LoVo (cell line): ENCODE data around the gene MAP2K2.

Experiments used
- DNase-seq: peaks from one replicate; pipeline ENCODE4 v3.0.0-alpha.2; 2016; ENCODE audit warnings: low spot score

The MAP2K2 gene

DNA sequence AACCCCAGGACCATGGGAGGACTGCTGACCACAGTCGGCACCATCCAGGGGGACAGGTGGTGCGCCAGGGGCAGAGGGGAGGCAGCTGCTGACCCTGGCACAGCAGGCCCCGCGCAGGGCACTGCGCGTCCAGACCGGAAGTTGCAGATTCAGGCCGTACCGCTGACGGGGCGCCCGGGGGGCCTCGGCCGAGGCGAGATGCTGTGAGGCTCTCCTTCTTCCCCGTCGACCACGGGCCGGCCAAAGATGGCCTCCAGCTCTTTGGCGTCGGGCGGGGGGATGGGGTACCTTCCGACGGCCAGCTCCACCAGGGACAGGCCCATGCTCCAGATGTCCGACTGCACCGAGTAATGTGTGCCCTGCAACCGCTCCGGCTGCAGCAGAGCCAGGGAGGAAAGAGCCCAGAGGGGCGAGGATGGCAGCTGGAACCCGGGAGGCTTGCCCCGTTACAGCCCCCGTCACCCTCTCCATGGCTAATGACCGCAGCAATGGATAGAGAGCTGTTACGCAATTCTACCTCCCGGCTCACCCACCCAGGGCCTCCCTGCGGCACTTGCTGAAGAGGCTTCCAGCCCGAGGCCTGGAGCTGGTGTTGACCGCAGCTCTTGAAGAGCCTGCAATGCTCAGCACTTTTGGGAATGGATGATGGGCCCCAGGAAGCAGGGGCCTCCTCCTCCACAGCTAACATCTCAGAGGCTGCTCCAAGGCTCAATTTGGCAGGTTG, 24.7 kb downstream of the MAP2K2 start:
- no peak for DNase-seq

DNA sequence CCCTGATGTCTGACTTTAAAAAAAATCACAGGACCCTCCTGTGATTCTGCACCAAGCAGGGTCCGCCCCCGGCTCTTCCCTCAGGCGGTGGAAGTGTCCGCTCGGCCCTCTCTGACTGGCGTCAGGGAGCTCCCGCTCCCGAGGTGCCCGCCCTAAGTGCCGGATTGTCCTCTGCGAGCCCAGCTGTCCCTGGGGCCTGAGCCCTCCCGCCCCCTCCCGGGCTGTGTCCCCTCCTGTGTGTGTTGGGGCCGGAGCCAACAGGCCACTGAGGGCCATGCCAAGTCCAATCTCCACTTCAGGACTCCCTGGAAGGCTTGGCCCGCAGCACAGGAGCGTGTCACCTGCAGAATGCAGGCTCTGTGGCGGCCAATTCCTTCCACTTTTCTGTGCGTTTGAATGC, 25.4 kb downstream of the MAP2K2 start:
- DNase-seq: no peak

DNA sequence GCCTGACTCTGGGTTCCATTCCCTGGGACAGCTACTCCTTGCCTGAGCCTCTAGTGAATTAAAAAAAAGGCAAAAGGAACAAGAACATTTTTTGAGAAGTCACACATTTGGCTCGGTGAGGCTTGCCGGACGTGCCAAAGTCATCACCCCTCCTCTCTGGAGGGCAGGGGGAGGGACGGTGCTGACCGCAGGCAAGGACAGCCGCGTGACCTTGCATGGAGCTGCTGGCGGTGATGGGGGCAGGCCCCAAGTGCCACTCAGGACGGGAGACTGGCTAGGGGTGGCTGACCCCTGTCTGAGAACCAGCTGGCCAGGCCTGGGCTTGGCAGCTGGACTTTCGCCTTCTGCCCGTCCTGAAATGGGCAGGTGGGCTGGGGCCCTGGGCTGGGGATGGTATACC, 26.4 kb downstream of the MAP2K2 start:
- no peak for DNase-seq

DNA sequence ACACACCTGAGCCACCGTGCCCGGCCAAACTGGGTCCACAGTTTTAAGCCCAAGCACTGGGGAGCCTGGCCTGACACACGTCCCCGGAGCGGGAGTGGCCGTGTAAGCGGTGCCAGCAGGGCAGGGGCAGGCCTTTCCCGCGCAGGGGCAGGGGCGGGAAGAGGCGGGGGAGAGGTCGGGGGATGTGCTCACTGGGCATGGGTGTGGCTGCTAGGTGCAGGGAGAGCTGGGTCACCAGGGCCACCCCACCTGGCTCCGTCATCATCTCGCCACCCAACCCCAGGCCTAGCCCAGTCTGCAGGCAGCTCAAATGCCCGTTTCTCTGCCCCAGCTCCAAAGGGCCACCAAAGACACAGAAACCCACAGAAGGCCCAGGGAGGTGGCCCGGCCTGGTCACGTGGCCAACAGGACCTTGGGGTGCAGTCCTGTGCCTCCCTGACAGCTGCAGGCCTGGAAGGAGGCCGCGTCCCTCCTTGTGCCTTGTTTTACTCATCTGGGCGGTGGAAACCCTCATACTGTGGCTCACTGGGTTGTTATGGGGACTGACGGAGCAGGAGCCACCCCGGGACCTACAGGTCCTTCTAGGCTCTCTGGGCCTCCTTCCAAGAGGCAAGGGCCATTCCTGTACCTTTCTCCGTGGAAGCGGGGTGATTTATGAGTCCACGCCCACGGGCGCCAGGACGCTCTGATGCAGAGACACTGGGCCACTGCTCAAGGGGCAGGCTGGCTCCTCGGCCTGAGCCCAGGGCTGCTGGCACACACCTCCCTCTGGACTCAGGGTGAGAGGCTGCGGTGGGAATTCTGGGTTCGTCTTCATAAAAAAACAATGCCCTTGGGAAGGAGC, 27.7 kb downstream of the MAP2K2 start:
- no peak for DNase-seq

DNA sequence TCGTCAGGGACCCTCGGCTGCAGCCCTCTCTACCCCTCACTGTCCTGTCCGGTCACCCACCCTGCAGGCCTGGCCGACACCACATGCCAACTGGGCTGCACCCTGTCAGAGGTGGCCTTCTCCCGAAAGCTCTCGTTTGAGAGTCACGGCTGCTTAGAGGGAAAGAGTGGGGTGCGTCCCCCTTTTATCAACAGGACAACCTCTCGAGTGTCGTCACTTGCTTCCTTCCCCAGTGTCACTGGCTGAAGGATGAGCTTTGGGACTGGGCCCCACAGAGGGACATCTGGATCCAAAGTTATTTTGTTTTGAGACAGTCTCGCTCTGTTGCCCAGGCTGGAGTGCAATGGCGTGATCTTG, 28.5 kb downstream of the MAP2K2 start:
- no peak for DNase-seq

DNA sequence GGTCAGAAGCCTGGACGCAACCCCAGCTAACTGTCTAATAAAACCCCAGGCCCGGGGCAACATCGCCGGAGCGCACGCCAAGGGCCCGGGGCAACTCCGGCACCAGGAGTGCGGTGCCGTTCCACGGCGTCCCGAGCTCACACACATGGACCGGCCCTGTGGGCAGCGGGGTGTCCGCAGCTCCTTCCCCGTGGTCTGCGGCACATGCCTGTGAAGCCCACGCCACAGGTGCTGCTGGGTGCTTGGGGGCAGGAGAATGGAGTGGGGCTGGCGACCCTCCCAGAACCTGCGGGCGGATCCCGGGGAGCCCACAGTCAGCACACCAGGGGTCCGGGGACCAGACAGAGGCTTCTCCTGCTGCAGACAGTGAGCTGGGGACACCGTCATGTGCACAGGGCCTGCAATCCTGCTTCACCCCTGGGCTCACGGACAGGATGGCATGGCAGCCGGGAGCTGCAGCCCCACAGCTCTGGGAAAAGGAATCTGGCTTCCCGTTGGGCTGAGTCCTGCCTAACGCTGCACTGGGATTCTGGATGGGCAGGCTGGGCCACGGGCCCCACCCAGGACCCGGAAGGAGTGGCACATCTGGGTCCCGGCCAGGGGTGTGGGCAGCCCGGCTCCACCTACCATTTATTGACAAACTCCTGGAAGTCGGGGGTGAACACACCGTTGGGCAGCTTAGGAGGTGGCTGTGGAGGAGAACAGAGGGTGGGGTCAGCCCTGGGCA, 29.0 kb downstream of the MAP2K2 start:
- no peak for DNase-seq

DNA sequence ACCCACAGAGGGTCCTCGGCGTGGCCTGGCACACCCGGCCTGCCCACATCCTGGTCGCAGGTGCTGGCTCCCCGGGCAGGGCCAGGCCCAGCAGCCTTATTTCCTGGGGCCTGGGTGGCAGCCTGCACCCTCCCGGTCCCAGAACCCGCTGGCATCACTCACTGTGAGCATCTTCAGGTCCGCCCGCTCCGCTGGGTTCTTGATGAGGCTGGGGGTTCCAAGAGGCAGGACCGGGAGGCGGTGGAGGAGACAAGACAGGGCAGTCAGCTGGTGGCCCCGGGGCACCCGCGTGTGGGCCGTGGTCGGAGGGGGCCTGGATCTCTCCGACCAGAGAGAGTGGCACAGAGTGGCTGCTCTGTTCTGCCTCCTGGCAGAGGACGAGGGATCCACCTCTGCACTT, 29.6 kb downstream of the MAP2K2 start:
- no peak for DNase-seq

DNA sequence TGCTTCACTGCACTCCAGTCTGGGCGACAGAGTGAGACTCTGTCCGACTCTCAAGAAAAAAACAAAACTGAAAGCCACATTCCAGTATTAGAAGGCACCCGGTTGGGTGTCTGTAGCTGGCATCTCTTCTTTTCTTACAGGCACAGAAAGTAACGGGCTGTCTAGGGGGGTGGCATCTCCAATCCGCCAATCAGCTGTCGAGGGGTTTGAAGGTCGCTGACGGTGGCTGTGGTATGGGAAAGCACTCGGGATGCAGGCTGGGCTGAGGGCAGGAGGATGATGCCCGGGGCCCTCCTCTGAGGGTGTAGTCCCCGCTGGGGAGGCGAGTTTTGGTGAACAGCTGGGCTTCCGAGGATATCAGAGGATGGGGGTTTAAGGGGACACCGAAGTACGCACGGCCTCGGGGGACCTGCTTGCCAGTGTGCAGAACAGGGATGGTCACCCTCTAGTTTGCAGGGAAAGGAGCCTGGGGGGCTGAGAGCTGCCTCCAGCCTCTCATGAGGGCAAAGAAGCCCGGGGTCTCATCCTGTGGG, 30.2 kb downstream of the MAP2K2 start:
- no peak for DNase-seq

DNA sequence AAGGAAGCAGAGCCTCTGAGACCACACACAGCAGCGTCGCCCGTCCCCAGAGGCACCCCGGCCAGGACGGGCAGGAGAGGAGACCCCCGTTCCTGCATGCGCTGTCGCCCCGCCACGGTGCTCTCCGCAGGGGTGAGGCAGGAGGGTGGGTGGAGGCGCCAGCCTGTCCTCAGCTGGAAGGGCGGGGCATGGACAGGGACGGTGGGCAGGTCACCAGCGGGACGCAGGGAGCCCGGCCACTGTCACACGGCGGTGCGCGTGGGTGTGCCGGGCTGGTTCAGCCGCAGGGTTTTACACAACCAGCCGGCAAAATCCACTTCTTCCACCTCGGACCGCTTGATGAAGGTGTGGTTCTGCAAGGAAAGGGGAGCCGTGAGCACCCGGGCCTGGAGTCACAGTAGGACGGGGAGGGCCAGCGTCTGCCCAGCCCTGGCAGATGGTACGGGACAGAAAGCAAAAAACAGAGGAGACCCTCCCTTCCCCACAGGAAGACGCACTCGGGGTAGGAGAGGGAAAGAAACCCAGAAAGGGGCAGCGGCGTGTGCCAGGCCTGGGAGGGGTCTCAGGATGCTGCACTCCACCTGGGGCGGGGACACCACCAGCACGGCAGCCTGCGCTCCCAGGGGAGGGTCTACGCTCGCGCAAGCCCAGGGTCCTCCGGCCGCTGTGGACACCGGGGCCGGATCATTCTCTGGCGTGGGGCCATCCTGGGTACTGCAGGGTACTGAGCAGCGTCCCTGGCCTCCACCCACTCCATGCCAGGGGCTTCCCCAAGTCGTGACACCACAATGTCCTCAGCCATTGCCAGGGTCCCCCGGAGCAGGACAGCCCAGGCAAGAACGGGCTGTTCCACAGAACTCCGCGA, 33.3 kb downstream of the MAP2K2 start:
- no peak for DNase-seq

DNA sequence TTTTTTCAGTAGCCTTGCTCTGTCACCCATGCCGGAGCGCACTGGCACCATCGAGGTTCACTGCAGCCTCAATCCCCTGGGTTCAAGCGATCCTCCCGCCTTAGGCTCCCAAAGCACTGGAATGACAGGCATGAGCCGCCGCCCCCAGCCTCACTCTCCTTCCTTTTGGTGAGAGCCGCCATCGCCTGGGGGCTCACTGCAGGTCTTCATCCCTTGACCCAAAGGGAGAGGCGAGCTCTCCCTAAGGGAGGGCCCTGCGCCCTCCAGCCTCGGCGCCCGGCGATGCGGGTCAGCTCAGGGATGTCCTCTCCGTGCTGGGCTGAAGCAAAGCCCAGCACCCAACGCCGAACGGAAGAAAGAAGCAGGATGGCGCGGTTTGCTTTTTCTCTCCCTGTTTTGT, 34.0 kb downstream of the MAP2K2 start:
- DNase-seq: no peak

DNA sequence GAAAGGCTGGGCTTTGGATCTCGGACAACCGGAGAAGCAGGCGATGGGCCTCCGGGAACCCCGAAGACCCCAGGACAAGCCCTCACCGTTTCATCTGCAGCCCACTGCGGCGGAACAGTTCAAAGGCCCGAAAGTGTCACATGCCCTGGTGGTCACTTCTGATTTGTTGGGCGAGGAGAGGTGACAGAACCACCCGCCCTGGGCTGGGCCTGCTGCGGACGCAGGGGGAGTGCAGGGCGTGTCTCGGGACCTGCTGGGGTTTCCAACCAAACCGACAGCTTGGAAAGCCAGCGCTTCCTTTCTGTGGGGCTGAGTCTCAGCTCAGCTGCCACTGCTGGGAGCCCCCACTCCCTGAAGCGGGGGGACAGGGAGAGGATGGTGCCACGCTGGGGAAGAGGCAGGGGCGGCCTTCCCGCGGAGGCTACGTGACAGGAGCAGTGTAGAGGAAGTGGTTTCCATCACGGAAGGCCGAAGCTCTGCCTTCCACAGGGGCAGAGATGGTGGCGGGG, 34.5 kb downstream of the MAP2K2 start:
- DNase-seq: no peak

DNA sequence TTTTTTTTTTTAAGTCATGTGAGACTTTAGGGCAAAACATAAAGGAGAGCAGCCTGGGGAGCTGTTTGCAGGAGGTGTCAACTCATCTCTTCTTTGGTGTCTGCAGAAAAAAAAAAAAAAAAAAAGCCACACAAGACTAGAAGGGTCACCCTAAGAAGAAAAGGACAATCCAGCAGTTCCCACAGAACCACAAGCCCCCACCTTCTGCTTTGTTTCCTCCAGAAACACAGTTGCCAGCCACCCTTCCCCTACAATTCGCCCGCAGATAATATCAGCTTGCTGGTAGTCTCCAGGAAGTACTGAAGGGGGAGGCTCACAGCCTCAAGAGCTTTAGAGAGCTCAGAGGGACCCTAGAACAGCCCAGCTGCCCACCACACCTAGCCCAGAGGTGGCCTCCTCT, 34.9 kb downstream of the MAP2K2 start:
- DNase-seq: no peak

DNA sequence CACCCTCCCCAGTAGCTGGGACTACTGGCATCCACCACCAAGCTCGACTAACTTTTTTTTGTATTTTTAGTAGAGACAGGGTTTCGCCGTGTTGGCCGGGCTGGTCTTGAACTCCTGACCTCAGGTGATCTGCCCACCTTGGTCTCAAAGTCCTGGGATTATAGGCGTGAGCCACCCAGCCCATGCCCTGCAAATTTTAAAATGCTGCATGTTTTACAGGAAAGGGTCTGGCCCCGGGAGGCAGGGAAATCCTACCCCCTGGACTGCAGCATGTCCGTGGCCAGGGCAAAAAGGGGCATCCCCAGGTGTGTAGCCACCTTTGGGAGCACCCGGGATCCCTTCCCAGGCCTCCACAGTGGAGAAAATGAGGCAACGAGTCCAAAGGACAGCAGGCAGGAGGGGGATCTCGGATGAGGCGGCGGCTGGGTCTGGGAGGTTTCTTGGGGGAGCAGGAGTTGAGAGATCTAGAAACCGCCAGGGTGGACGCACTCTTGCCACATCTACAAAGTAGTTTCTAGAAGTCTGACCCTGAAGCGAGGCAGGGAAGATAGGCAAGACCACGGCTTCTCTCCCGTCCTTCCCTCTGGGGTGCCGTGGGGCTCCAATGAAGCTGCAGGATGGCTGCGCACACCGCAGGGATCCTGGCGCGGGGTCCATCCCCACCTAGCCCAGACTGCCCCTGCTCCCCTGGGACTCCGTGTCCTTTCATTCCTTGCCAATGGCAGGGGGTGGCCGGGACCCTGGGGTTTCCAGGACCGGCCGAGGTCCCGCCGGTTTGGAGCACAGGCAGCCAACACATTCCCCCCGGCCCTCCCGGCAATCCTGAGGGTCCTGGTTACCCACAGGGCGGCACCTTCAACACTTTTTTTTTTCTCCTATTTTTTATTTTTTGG, 35.9 kb downstream of the MAP2K2 start:
- no peak for DNase-seq

DNA sequence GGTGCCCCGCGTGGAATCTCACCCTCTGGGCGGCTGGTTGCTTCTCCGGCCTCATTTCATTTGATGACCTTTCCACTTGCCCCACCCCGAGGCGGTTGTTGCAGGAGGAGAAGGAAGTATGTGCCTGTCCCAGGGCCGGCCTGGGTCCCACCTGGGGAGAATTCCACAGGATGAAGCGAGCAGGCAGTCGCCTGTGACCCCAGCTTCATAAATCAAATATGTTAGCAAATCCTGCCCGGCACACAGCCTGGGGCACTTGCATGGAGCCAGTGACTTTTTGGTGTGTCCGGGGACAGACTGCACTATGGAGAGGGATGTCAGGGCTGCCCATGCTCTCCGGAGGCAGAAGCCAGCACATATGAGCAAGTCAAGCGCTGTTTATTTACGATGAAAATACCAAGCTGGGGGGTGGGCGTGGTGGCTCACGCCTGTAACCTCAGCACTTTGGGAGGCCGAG, 37.5 kb downstream of the MAP2K2 start:
- DNase-seq: no peak

DNA sequence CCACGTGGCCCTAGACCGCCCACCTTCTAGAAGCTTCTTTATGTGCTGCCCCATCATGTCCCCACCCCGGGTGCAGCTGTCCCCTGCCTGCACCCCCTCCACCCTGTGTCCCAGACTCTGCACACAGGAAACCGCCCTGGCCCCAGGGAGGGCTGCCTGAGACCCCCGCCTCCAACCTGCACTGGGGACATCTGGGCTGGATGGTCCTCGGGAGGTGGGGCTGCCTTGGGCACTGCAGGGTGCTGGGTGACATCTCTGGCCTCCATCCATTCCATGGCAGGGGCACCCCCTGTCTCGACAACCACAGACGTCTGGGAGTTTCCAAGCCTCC, 39.4 kb downstream of the MAP2K2 start:
- no peak for DNase-seq

DNA sequence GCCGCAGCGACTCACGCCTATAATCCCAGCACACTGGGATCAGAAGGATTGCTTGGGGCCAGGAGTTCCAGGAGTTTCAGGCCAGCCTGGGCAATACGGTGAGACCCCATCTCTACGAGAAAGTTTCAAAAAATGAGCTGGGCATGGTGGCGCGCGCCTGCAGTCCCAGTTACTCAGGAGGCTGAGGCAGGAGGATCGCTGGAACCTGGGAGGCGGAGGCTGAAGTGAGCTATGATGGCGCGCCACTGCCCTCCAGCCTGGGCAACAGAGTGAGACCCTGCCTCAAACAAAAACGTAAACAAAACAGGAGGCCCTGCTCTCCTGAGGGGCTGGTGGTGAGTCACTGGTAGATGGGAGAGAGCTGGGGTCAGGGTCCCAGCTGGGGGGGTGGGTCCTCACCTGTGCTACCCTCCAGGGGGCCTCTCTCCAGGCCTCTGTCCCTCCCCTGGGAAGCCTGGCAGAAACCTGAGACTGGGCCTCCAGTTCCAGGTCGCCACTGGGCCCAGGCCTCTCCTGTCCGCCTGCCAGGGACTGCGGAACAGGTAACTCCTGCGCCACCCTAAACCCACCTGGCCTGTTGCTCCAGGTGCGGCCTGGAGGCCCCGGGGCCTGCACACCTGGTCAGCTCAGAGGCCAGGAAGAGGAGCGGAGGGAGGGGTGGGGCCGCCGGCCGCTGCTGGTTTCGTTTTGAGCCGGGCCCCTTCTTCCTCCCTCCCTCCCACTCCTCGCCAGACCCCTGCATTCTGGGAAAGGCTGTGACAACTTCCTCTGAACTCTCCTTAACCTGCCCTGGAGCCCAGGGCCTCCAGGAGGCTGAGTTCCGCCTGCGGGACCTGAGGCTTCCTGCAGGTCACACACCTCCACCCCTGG, 40.0 kb downstream of the MAP2K2 start:
- DNase-seq: no peak

DNA sequence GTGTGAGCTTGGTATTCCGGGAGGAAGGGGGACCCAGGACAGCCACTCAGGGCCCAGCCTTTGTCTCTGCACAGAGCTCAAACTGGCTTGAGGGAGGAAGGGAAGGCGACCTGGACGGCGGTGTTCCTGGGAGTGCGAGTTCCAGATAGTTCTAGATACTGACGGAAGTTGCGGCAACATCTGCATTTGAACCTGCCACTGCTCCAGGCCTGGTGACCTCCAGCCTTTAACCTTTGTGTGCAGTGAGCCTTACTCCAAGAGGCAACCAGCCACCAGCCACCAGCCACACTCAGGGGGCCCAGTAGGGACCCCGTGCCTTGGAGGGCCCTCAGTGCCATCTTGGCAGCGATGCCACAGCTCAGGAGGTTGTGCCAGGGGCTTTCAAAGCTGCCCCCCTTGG, 41.8 kb downstream of the MAP2K2 start:
- no peak for DNase-seq

DNA sequence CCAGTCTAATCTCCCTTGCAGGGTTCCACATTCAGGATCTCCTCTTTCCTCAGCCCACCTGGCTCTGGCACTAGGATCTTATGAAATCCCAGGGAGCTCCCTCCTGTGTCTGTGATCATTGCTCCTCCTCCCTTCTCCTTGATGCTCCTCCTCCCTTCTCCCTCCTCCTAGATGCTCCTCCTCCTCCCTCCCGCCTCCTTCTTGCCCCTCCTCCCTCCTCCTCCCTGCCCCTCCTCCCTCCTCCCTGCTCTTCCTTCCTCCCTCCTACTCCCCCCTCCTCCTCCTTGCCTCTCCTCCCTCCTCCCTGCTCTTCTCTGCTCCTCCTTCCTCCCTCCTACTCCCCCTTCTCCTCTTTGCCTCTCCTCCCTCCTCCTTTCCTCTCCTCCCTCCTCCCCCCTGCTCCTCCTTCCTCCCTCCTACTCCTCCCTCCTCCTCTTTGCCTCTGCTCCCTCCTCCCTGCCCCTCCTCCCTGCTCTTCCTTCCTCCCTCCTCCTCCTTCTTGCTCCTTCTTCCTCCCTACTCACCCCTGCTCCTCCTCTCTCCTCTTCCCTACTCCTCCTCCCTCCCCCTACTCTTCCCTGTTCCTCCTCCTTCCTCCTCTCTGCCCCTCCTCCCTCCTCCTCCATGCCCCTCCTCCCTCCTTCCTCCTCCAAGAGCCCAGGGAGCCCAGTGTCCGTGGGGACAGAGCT, 42.3 kb downstream of the MAP2K2 start:
- DNase-seq: no peak

DNA sequence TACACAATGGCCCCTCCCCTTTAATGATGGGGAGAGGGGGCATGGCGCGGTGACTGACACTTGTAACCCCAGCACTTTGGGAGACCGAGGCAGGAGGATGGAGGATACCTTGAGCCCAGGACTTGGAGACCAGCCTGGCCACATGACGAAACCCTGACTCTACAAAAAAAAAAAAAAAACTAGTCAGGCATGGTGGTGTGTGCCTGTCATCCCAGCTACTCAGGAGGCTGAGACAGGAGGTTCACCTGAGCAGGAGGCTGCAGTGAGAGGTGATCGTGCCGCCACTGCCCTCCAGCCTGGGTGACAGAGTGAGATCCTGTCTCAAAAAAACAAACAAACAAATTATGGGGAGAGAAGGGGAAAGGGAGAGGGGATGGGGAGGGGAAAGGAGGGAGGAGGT, 43.4 kb downstream of the MAP2K2 start:
- DNase-seq: no peak
